GM21360 (cell line): ENCODE measurements around the gene BCL6B.
A peak's percentile ranks its signal among the peaks of the same experiment; 100 is the strongest.

Experiments
- ATAC-seq: cut with Tn5 transposase; IDR thresholded peaks from one replicate; pipeline ENCODE4 v1.9.1; 2021; ENCODE audit warnings: mild to moderate bottlenecking, moderate library complexity; ENCODE audit not compliant: unreplicated experiment

Gene BCL6B

GRCh38 chr17:7005716-7006115, 17.1 kb upstream of the BCL6B start:
- ATAC-seq = no peak

DNA sequence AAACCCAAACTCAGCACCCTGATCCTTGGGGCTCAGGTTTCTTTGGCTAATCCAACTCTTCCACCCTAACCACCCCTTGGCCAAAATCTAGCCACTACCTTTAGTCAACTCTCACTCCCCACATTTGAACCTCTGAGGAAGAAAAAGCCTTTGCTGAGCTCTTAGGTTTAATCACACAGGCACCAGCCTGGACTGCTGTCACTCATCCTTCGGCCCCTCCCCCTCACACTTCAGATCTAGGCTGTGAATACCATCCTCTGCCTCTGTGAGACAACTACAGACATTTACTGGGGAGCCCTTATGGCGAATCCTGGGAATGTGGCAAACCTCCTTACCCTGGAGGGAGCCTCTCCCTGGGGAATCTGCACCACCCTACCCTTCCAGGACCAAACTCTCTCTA, 15.7 kb upstream of the BCL6B start:
- ATAC-seq = no peak

- no peak for ATAC-seq
Measured at GRCh38 chr17:7010523-7010922, 12.3 kb upstream of the BCL6B start.

DNA sequence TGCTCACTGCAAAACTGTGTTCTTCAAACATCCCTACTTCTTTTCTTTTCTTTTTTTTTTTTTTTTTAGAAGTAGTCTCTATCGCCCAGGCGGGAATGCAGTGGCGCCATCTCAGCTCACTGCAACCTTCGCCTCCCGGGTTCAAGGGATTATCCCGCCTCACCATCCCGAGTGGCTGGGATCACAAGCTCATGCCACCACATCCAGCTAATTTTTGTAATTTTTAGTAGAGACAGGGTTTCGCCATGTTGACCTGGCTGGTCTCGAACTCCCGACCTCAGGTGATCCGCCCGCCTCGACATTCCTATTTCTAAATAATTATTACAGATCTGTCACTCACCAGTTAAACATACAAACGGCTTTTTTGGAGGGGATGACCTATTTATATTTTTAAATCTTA, 11.4 kb upstream of the BCL6B start:
- ATAC-seq = no peak

DNA sequence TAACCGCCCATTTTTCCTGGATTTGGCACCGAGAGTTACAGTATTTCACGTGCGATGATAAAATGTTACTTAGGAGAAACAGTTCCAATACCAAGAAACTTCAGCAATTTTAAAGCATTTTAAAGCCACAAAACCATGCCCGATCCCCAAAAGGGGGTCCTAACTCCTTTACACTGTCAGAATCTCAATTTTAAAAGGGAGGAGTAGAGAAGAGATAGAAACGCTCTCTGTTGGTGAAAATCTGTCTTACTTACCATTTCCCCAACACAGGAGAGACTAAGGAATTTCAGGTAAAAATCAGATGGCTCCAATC, 11.0 kb upstream of the BCL6B start:
- no peak for ATAC-seq

- peak; percentile 65 for ATAC-seq
Measured at GRCh38 chr17:7014261-7014994, 8.4 kb upstream of the BCL6B start.

GRCh38 chr17:7014995-7015958, 7.6 kb upstream of the BCL6B start:
- ATAC-seq = peak; percentile 3

GRCh38 chr17:7016418-7016817, 6.4 kb upstream of the BCL6B start:
- no peak for ATAC-seq

DNA sequence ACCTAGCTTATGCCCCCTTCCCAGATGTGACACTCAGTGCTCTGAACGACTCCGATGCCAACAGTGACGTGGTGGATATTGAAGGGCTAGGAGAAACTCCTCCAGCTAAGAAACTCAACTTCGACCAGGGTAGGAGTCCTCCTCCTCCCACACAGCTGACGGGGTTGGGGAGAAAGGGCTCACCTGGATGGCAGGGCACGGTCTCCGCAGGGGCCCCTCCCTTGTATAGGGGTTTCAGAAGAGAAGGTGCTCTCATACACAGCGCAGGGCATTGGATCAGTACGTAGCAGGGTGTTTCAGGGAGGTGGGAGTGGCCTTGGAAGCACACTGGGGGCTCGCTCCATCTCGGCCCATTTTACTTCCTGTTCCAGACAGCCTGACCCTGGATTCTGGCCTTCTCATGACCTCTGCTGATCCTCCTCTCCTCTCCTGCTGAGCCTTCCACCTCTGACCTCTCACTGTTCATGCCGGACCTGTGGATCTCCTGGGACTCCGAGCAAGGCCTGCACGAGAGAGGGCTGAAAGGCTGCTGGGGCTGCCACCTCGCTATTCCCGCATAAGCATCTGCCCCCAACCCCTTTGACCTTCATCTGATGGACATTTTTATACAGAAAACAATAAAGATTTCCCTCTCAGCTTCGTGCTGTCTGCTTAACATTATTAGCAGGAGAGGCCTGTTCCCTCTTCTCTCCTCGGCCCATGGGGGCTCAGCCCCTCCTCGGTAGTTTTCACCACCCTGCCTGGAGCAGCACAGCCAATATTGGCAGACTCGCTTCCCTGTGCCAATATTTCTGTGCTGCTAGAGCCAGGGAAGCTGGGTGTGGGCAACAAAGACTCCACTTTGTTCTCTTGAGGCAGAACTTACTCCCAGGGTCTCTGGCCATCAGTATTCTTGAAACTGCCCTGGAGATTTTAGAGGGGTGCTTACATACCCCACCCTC, 5.7 kb upstream of the BCL6B start:
- no peak for ATAC-seq

DNA sequence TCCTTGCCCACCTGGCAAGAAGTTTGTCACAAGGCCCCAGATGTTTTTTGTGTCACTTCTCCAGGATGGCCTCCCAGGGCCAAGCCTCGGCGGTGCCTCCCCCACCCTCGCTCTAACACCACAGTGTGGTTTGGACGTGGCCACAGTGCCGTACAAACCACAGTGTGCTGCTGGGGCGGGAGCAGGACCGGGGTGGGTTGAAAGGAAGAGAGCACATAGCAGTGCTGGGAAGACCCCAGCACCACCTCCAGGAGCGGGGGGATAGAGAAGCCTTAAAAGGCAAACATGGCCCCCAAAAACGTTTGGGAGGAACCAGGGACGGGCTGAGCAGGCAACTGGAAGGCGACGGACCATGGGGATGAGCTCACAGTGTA, 5.0 kb upstream of the BCL6B start:
- no peak for ATAC-seq

DNA sequence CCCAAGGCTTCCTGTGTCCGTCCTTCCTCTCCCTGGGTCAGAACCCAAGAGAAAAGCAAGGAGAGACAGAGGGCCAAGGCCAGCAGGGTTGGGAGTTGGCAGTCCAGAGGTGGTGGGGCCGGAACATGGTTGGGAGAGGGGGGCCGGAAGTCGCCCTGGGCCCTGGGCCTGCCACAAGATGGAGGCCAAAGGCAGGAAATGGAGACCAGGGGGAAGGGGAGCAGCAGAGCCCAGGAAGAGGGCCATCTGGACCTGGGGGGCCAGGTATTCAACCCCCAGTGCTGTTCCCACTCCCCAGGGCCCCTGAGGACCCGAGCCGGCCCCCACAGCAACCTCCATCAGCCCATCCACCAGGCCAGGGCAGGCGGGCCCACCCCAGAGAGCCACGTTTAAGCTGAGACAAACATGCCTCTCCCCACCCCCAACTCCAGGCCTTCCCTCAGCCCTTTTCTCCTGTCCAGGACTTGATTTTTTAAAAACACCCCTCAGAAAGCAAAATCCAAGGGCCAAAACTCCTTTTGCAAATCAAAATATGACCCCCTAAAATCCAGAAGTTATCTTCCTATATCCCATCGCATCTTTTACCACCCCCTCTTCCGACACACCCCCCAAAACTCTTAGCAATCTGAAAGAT, 4.4 kb upstream of the BCL6B start:
- ATAC-seq = no peak

GRCh38 chr17:7019367-7019766, 3.5 kb upstream of the BCL6B start:
- ATAC-seq = no peak

DNA sequence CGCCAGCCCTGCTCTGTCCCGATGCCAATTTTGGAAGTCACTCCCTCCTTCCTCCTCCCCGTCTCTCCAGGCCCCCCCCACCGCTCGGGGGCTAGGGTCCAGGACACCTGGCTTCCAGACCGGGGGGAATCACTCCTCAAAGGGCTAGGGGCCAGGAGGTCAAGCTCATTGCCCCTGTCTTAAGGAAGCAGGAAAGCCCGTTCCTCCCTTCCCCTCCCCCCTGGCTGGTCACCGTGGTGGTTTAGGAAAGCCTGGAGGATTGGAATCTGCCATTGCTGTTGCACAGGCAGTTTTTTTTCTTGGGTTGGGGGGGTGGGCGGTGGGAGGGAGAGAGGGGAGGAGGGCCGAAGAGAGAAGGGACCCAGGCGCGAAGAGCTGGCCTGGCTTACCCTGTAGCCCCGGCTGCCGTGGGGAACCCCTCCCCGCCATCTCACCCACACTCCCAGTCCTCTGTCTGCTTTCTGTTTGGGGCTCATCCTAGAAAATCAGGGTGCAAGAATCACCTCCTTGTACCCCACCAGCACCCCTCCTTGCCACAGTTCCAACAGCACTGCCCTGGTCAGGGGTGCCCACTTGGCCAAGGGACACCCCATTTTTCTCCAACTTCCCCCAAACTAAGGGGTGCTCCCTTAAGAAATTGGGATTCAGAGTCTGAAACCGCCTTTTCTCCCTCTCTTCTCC, 2.9 kb upstream of the BCL6B start:
- no peak for ATAC-seq

- no peak for ATAC-seq
Measured at GRCh38 chr17:7020894-7021664, 1.8 kb upstream of the BCL6B start.

- peak; percentile 69 for ATAC-seq
Measured at GRCh38 chr17:7021993-7022778, 664 bp upstream of the BCL6B start.

DNA sequence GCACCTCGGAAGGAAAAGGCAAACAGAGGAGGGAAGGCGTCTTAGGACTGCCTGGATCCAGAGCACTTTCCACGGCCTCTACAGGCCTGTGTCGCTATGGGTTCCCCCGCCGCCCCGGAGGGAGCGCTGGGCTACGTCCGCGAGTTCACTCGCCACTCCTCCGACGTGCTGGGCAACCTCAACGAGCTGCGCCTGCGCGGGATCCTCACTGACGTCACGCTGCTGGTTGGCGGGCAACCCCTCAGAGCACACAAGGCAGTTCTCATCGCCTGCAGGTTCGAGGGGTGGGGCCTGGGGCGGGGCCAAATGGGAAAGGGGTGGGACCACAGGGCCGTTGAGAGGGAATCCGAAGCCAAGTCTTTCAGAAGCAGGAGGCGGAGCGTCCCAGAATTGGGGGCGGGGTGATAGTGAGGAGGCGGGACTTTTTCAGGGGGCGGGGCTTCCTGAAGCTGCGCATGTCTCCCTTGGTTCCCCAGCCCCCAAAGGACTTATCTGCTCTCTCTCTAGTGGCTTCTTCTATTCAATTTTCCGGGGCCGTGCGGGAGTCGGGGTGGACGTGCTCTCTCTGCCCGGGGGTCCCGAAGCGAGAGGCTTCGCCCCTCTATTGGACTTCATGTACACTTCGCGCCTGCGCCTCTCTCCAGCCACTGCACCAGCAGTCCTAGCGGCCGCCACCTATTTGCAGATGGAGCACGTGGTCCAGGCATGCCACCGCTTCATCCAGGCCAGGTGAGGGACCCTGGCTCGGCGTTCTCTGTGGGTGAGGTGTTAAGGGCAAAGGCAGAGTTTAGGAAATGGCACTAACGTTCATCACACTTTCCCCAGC, 939 bp downstream of the BCL6B start:
- no peak for ATAC-seq

DNA sequence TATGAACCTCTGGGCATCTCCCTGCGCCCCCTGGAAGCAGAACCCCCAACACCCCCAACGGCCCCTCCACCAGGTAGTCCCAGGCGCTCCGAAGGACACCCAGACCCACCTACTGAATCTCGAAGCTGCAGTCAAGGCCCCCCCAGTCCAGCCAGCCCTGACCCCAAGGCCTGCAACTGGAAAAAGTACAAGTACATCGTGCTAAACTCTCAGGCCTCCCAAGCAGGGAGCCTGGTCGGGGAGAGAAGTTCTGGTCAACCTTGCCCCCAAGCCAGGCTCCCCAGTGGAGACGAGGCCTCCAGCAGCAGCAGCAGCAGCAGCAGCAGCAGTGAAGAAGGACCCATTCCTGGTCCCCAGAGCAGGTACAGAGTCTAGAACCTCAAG, 1.5 kb downstream of the BCL6B start:
- ATAC-seq = no peak

GRCh38 chr17:7025245-7025644, 2.4 kb downstream of the BCL6B start:
- ATAC-seq = no peak
